GM21737 (cell line): Measurements from ENCODE around the gene MPL.

ENCODE experiments used
- ATAC-seq: cut with Tn5 transposase; IDR thresholded peaks from one replicate; pipeline ENCODE4 v1.9.1; 2021; ENCODE audit warnings: mild to moderate bottlenecking, moderate library complexity; ENCODE audit not compliant: unreplicated experiment

Gene MPL

DNA sequence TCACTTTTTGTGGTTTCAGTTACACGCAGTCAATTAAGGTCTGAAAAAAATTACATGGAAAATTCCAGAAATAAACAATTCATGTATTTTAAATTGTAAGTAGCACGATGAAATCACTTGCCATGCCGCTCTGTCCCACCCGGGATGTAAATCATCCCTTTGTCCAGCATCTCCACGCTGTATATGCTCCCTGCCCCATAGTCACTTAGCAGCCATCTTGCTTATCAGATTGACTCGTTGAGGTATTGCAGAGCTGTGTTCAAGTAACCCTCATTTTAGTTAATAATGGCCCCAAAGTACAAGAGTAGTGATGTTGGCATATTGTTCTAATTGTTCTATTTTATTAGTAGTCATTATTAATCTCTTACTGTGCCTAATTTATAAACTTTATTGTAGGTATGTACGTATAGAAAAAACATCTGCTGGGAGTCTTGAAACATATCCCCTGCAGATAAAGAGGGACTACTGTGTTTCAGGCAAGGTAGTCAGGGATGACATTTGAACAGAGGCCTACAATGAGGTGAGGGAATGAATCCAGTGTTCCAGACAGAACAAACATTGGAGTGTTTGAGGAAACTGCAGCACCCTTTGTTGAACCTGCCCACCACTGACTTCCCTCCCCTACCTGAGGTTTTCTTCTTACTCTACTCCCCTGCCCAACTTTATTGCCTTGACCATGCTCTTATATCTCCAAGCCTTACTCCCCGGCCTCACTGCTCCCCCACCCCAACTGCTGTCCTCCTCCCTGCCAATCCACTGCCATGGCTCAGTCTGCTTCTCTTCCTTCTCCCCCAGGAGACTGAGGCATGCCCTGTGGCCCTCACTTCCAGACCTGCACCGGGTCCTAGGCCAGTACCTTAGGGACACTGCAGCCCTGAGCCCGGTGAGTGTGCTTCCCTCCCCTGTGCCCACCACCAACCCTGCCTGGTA is 14.1 kb downstream of the MPL start:
- ATAC-seq: no peak

GRCh38 chr1:43352351-43352705 is 14.7 kb downstream of the MPL start:
- ATAC-seq: no peak

DNA sequence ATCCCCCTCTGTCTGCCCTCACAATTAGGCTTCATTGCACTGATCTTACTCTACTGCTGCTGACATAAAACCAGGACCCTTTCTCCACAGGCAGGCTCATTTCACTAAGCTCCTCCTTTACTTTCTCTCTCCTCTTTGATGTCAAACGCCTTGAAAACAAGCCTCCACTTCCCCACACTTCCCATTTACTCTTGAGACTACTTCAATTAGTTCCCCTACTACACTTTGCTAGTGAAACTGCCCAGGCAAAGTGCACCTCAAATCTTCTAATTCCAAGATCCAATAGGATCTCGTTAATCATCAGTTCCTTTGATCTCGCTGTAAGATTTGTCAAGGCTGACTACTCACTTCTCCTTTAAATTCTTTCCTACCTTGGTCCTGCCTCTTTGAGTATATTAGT is 15.3 kb downstream of the MPL start:
- ATAC-seq: no peak

GRCh38 chr1:43354471-43354870 is 16.9 kb downstream of the MPL start:
- no peak for ATAC-seq

- no peak for ATAC-seq
Observed at GRCh38 chr1:43354936-43355335, 17.3 kb downstream of the MPL start.

DNA sequence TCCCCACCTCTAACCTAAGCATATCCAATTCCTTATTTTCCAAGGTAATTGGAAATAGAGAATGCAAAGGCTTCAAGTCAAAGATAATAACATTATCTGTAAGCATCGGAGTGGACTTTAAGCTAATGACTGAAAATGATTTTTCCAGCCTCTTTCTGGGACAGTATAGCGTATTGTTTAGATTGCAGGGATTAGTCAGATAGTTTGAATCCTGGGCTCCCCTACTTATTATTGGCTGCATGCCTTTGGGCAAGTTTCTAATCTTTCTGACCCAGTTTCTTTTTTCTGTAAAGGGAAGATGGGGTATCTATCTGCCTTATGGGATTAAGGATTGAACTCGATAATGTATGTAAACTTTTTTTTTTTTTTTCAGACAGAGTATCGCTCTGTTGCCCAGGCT is 19.6 kb downstream of the MPL start:
- no peak for ATAC-seq

GRCh38 chr1:43358121-43358745 is 20.6 kb downstream of the MPL start:
- ATAC-seq: no peak

- ATAC-seq: peak; percentile 91
Observed at GRCh38 chr1:43358746-43359693, 21.4 kb downstream of the MPL start, which contains the start of gene CDC20. CDC20 (plus strand) TSS chr1:43358981; CDS start chr1:43359216, 235 bp downstream.

DNA sequence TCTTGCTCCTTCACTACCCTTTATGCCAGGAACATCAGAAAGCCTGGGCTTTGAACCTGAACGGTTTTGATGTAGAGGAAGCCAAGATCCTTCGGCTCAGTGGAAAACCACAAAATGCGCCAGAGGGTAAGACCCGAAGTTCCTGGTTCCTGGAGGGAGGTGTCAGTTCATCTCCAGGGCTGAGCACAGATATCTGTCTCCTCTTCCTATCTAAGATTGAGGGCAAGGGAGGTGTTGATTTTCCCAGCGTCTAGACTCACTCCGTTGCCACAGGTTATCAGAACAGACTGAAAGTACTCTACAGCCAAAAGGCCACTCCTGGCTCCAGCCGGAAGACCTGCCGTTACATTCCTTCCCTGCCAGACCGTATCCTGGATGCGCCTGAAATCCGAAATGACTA is 22.1 kb downstream of the MPL start:
- no peak for ATAC-seq

DNA sequence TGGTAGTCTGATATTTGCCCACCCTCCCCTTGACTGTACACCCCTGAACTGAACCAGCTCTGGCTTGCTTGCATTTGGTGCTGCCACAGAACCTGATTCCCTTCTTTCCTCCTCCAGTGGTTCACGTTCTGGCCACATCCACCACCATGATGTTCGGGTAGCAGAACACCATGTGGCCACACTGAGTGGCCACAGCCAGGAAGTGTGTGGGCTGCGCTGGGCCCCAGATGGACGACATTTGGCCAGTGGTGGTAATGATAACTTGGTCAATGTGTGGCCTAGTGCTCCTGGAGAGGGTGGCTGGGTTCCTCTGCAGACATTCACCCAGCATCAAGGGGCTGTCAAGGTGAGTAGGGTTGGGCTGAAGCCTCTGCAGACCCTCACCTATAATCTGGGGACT is 23.0 kb downstream of the MPL start:
- no peak for ATAC-seq

- no peak for ATAC-seq
Observed at GRCh38 chr1:43363283-43363934, 25.8 kb downstream of the MPL start.

GRCh38 chr1:43363935-43364525 is 26.4 kb downstream of the MPL start:
- no peak for ATAC-seq

GRCh38 chr1:43365678-43366077 is 28.1 kb downstream of the MPL start:
- no peak for ATAC-seq

DNA sequence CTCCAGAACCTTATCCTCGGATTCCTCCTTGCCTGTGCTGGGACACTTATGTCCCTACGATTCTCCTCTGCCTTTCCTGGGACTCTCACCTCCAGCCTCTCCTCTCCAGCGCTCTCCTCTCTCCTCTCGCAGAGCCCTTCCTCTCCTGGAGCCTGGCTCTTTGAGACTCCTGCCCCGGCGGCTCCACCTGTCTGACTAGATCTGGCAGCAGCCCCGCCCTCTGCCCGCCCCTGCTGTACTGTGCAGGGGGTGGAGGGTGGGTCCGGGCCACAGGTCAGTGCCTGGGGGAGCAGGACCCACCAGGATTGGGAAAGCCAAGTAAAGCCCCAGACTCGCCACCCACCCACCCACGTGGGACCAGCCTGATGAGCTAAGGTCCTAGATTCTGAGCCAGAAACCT is 28.6 kb downstream of the MPL start:
- no peak for ATAC-seq

DNA sequence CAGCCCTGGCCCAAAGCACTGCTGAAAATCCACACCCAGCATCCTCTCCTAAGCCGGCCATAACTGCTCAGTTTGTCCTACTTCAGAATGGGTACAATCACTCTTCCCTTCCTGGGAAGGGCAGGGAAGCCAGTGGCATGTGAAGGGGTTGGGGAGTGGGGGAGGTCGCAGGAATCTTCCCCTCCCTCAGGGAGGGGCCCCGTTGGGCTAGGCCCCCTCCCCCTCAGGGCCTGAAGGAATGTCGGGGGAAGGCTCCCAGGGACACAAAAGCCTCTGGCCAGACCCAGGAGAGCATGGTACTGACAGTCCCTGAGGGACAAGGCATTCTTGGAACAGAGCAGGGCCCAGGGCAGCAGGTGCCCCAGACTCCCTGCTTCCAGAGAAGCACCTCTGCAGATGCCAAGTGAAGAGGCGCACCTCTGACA is 29.0 kb downstream of the MPL start:
- no peak for ATAC-seq

GRCh38 chr1:43367026-43367903 is 29.6 kb downstream of the MPL start:
- peak; percentile 41 for ATAC-seq

GRCh38 chr1:43367904-43368645 is 30.5 kb downstream of the MPL start, which contains the start of gene ELOVL1:
ELOVL1 (minus strand) TSS chr1:43368011; CDS start chr1:43365609, 2,402 bp downstream.
- ATAC-seq: peak; percentile 77

DNA sequence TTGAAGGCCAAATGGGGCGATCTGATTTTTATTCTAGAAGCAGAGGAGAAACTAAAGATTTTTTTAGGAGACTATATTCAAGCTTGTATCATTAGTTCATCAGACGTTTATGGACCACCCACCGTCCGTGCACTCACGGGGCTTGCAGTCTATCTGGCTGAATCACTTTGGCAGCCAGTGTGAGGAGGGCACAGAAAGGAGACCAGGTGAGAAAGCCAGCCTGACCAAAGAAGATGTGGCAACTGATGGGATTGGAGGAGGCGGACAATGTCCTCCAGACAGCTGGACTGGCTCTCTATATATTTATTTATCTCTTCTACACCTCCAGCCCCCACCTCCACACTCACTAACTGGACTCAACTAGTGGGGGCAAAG is 31.0 kb downstream of the MPL start:
- ATAC-seq: no peak
